ENCODE results near the gene STMN1. TPM values are rescaled to one million over a fixed set of nuclear protein-coding genes. Genes with fewer than 3 reads are reported as not detected.

Gene STMN1
- total RNA-seq, 2 experiments from 2014 or later: 575 to 595 TPM

- ATAC-seq (ENCODE audit: low read depth) (no peak), DNase-seq (no peak)
- no peaks in the 10 kb centered on the region for H3K36me3 Mint-ChIP-seq
- no peaks in the 10 kb centered on the region for H3K9me3 Mint-ChIP-seq
- H3K4me1 Mint-ChIP-seq: peaks cover 2% of the 10 kb centered on the region
- H3K4me3 Mint-ChIP-seq: no peak overlapping the region
- POLR2A ChIA-PET: no interaction called here
- H3K27ac Mint-ChIP-seq: no peak overlapping the region
- H3K27me3 Mint-ChIP-seq: peaks cover 16% of the 10 kb centered on the region
Measured at GRCh38 chr1:25932321-25932720, 26.1 kb upstream of the STMN1 start.

GRCh38 chr1:25929016-25929415 lies 22.8 kb upstream of the STMN1 start:
- no peaks in the 10 kb centered on the region for H3K36me3 Mint-ChIP-seq
- ATAC-seq (ENCODE audit: low read depth) (no peak), DNase-seq (no peak)
- H3K4me1 Mint-ChIP-seq: peaks cover 4% of the 10 kb centered on the region
- H3K27ac Mint-ChIP-seq: no peak overlapping the region
- no peaks in the 10 kb centered on the region for H3K9me3 Mint-ChIP-seq
- peaks cover 33% of the 10 kb centered on the region for H3K27me3 Mint-ChIP-seq
- POLR2A ChIA-PET: interaction anchor here (0.6 kb wide), 1 partner anchor 1428 kb away, joined by 3 read pairs; no protein-coding TSS in a partner anchor
- H3K4me3 Mint-ChIP-seq: no peak overlapping the region

- DNase-seq: no peak
- H3K27me3 Mint-ChIP-seq: peaks cover 43% of the 10 kb centered on the region
- no peak overlapping the region for H3K4me3 Mint-ChIP-seq
- no peak overlapping the region for H3K27ac Mint-ChIP-seq
- H3K9me3 Mint-ChIP-seq: no peaks in the 10 kb centered on the region
- POLR2A ChIA-PET: no interaction called here
- H3K36me3 Mint-ChIP-seq: no peaks in the 10 kb centered on the region
- peaks cover 4% of the 10 kb centered on the region for H3K4me1 Mint-ChIP-seq
- no peak for ATAC-seq (ENCODE audit: low read depth)
Measured at GRCh38 chr1:25927521-25928265, 21.5 kb upstream of the STMN1 start.

- DNase-seq (no peak), ATAC-seq (ENCODE audit: low read depth) (no peak)
- POLR2A ChIA-PET: no interaction called here
- no peak overlapping the region for H3K27ac Mint-ChIP-seq
- H3K4me3 Mint-ChIP-seq: no peak overlapping the region
- H3K27me3 Mint-ChIP-seq: peaks cover 50% of the 10 kb centered on the region
- peaks cover 10% of the 10 kb centered on the region for H3K4me1 Mint-ChIP-seq
- no peaks in the 10 kb centered on the region for H3K9me3 Mint-ChIP-seq
- no peaks in the 10 kb centered on the region for H3K36me3 Mint-ChIP-seq
Measured at GRCh38 chr1:25926731-25927496, 20.7 kb upstream of the STMN1 start.

GRCh38 chr1:25924454-25924853 lies 18.2 kb upstream of the STMN1 start:
- Mint-ChIP-seq H3K4me3 (no peak overlapping the region), H3K36me3 (no peaks in the 10 kb centered on the region), H3K9me3 (no peaks in the 10 kb centered on the region), H3K4me1 (peaks cover 11% of the 10 kb centered on the region), H3K27me3 (peaks cover 42% of the 10 kb centered on the region), H3K27ac (no peak overlapping the region)
- POLR2A ChIA-PET: no interaction called here
- DNase-seq: no peak
- no peak for ATAC-seq (ENCODE audit: low read depth)

GRCh38 chr1:25922971-25923552 lies 16.8 kb upstream of the STMN1 start:
- H3K4me3 Mint-ChIP-seq: peak overlapping the region; percentile 86
- DNase-seq: peak; percentile 38
- H3K27ac Mint-ChIP-seq: peak overlapping the region; percentile 16
- peaks cover 16% of the 10 kb centered on the region for H3K4me1 Mint-ChIP-seq
- H3K36me3 Mint-ChIP-seq: no peaks in the 10 kb centered on the region
- no peaks in the 10 kb centered on the region for H3K9me3 Mint-ChIP-seq
- peaks cover 42% of the 10 kb centered on the region for H3K27me3 Mint-ChIP-seq
- POLR2A ChIA-PET: interaction anchor here (0.8 to 2.1 kb wide), 6 partner anchors 16 to 74 kb away, joined by 3 to 15 read pairs (median 5); partner anchors contain the start of gene PAFAH2
- peak; percentile 20 for ATAC-seq (ENCODE audit: low read depth)

GRCh38 chr1:25922056-25922970 lies 16.1 kb upstream of the STMN1 start:
- Mint-ChIP-seq H3K4me3 (peak overlapping the region; percentile 86), H3K4me1 (peaks cover 21% of the 10 kb centered on the region), H3K9me3 (no peaks in the 10 kb centered on the region), H3K36me3 (no peaks in the 10 kb centered on the region), H3K27ac (peak overlapping the region; percentile 72), H3K27me3 (peaks cover 41% of the 10 kb centered on the region)
- POLR2A ChIA-PET: interaction anchor here (0.8 to 2.1 kb wide), 7 partner anchors 15 to 75 kb away, joined by 3 to 15 read pairs (median 5); partner anchors contain the start of gene PAFAH2
- peak; percentile 83 for ATAC-seq (ENCODE audit: low read depth)
- peak; percentile 74 for DNase-seq

GRCh38 chr1:25918615-25919014 lies 12.4 kb upstream of the STMN1 start:
- H3K4me1 Mint-ChIP-seq: peaks cover 18% of the 10 kb centered on the region
- DNase-seq: no peak
- POLR2A ChIA-PET: interaction anchor here (0.6 to 1.8 kb wide), 3 partner anchors 13 to 1949 kb away, joined by 5 to 16 read pairs (median 6); partner anchors contain the start of genes PAFAH2 and STMN1
- no peak overlapping the region for H3K4me3 Mint-ChIP-seq
- H3K36me3 Mint-ChIP-seq: no peaks in the 10 kb centered on the region
- no peak for ATAC-seq (ENCODE audit: low read depth)
- no peak overlapping the region for H3K27ac Mint-ChIP-seq
- H3K9me3 Mint-ChIP-seq: no peaks in the 10 kb centered on the region
- H3K27me3 Mint-ChIP-seq: peaks cover 19% of the 10 kb centered on the region

- Mint-ChIP-seq H3K4me3 (peak overlapping the region; percentile 66), H3K27ac (peak overlapping the region; percentile 80), H3K9me3 (no peaks in the 10 kb centered on the region), H3K4me1 (peaks cover 17% of the 10 kb centered on the region), H3K27me3 (peaks cover 13% of the 10 kb centered on the region), H3K36me3 (no peaks in the 10 kb centered on the region)
- DNase-seq (no peak), ATAC-seq (ENCODE audit: low read depth) (peak; percentile 59)
- POLR2A ChIA-PET: interaction anchor here (0.6 to 1.8 kb wide), 3 partner anchors 13 to 1948 kb away, joined by 5 to 16 read pairs (median 6); partner anchors contain the start of genes PAFAH2 and STMN1
Measured at GRCh38 chr1:25917996-25918395, 11.8 kb upstream of the STMN1 start.

- no peak overlapping the region for H3K27ac Mint-ChIP-seq
- ATAC-seq (ENCODE audit: low read depth): no peak
- no peak overlapping the region for H3K4me3 Mint-ChIP-seq
- H3K27me3 Mint-ChIP-seq: peaks cover 2% of the 10 kb centered on the region
- peaks cover 10% of the 10 kb centered on the region for H3K4me1 Mint-ChIP-seq
- DNase-seq: no peak
- POLR2A ChIA-PET: no interaction called here
- no peaks in the 10 kb centered on the region for H3K36me3 Mint-ChIP-seq
- no peaks in the 10 kb centered on the region for H3K9me3 Mint-ChIP-seq
Measured at GRCh38 chr1:25916460-25916859, 10.2 kb upstream of the STMN1 start.

GRCh38 chr1:25914074-25914995 lies 8.1 kb upstream of the STMN1 start:
- no peak overlapping the region for H3K4me3 Mint-ChIP-seq
- POLR2A ChIA-PET: interaction anchor here (1.3 kb wide), 1 partner anchor 76 kb away, joined by 4 read pairs; no protein-coding TSS in a partner anchor
- DNase-seq (no peak), ATAC-seq (ENCODE audit: low read depth) (no peak)
- no peak overlapping the region for H3K27ac Mint-ChIP-seq
- H3K27me3 Mint-ChIP-seq: peaks cover 4% of the 10 kb centered on the region
- H3K36me3 Mint-ChIP-seq: no peaks in the 10 kb centered on the region
- H3K4me1 Mint-ChIP-seq: peaks cover 10% of the 10 kb centered on the region
- H3K9me3 Mint-ChIP-seq: no peaks in the 10 kb centered on the region

GRCh38 chr1:25913206-25913605 lies 7.0 kb upstream of the STMN1 start:
- Mint-ChIP-seq H3K27ac (no peak overlapping the region), H3K36me3 (no peaks in the 10 kb centered on the region), H3K4me1 (peaks cover 6% of the 10 kb centered on the region), H3K9me3 (no peaks in the 10 kb centered on the region), H3K27me3 (peaks cover 9% of the 10 kb centered on the region), H3K4me3 (no peak overlapping the region)
- ATAC-seq (ENCODE audit: low read depth) (no peak), DNase-seq (no peak)
- POLR2A ChIA-PET: no interaction called here
